Measurements from ENCODE around the gene MAP4K2. TPM values are rescaled to one million over a fixed set of nuclear protein-coding genes. Genes with fewer than 3 reads are reported as not detected.

MAP4K2 gene
- 34.0 TPM for total RNA-seq

DNA sequence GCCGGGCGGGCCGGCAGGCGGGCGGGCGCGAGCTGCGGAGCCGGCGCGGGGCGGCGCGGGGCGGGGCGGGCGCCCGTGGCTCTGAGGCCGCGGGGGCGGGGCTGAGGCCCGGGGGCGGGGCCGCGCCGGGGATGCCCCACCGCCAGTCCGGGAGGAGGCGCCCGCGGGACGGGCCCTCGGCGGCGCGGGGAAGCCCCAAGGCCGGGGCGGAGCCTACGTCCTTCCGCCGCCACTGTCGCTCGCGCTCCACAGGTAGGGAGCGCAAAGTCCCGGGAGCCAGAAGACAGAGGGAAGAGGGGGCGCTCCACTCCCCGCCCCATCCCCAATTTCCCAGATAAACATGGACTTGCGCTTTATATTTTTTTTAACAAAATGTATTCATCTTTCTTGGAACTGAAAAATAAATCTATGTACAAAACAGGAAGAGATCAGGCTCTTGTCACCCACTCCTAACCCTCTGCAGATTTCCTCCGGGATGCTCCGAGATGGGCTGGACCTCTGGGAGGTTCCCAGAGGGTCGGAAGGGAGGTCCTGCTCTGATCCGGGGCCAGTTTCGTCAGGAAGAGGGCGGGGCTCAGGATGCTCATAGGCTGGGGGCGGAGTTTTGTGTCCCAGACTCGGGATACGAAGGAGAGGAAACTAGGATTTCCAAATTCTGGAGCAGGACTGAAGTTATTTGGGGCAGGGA, at the start of gene MAP4K2:
TSS of gene MAP4K2 (minus strand) at position 57 of the 688 bp plus-strand sequence. CDS start 65 bp downstream, outside the sequence.
- Histone ChIP-seq H3K4me1 (peaks cover 8 to 18% of the 10 kb centered on the region in 2 donors), H3K4me3 (peak within 1 kb of the TSS; percentile 65 to 80), H3K27ac (peak within 1 kb of the TSS; percentile 91 to 94), H3K9me3 (no peaks in the 10 kb centered on the region), H3K27me3 (no peaks in the 10 kb centered on the region), H3K36me3 (peaks cover 8 to 29% of the 10 kb centered on the region in 2 donors)
- intact Hi-C loops (cut with DNase I) = loop anchor here (1.0 to 10.0 kb wide), 3 partner anchors 24 to 281 kb away; partner anchors contain the start of genes CDCA5 and ZFPL1
- DNase-seq (ENCODE audit: low spot score in 2 of 2) = peak; percentile 51 to 95
- TF ChIP-seq, protein P1, sequence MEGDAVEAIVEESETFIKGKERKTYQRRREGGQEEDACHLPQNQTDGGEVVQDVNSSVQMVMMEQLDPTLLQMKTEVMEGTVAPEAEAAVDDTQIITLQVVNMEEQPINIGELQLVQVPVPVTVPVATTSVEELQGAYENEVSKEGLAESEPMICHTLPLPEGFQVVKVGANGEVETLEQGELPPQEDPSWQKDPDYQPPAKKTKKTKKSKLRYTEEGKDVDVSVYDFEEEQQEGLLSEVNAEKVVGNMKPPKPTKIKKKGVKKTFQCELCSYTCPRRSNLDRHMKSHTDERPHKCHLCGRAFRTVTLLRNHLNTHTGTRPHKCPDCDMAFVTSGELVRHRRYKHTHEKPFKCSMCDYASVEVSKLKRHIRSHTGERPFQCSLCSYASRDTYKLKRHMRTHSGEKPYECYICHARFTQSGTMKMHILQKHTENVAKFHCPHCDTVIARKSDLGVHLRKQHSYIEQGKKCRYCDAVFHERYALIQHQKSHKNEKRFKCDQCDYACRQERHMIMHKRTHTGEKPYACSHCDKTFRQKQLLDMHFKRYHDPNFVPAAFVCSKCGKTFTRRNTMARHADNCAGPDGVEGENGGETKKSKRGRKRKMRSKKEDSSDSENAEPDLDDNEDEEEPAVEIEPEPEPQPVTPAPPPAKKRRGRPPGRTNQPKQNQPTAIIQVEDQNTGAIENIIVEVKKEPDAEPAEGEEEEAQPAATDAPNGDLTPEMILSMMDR (IDR thresholded peaks at IDR 0.05) = peak in 1 of 3 experiments; percentile 15

DNA sequence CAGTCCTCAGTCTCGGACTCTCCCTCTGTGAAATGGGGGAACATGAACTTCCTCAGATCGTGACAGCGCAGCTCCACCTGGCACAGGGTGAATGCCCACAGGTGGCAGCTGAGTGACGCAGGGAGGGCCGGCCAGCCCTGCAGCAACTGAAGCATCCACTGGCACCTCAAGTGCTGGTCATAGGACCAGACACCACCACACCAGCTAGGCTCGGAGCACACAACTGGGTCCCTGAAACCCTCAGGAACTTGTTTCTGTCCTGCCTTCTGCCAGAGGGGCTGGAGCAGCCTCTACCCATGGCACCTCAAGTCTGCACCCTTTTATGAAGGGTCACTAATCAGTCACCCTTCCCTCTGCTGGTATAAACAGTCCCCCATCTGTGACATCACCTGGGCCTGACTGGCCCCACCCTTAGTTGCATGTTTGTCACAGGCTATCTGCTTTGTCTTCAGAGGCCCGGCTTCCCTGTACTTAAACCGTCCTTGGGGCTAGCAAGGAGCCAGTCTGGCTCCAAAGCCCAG, 48.9 kb upstream of the MAP4K2 start:
- H3K4me1 ChIP-seq = peaks cover 44 to 51% of the 10 kb centered on the region in 2 donors
- intact Hi-C loops (cut with DNase I) = loop anchor here (10.0 kb wide), 1 partner anchor 263 kb away; the partner anchor contains the start of genes TM7SF2 and ZNHIT2

DNA sequence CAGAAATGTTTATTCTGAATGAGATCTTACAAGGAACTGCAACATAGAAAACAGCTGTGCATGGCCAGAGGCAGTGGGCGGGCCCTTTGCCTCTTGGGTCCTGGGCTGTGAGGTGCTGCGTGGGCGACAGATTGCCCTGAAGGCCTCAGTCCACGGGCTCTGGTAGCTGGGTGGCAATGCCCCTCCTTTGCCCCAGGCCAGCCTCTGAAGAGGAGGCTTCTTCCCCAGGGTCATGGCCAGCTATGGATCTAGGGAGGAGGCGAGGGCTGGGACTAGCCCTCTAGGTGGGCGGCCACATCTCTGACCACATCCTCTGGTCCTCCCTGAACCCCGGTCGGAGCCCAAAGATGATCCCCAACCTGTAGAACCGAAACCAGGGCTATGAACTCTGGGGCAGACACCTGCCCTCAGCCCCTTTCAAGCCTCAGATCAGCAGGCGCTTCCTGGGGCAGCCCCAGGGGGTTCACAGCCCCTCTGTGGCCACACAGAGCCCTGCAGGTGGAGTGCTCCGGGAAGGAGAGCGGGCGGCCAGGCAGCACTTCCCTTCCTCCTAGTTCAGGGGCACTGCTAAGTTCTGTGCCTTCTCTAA, 48.1 kb upstream of the MAP4K2 start:
- peaks cover 39 to 44% of the 10 kb centered on the region in 2 donors for H3K4me1 ChIP-seq
- intact Hi-C loops (cut with DNase I) = loop anchor here (10.0 kb wide), 1 partner anchor 264 kb away; the partner anchor contains the start of genes TM7SF2 and ZNHIT2

More for the DNA sequence above, 48.9 kb upstream of the MAP4K2 start:
- TF ChIP-seq, protein P1 (IDR thresholded peaks at IDR 0.05) = no peak
- H3K27me3 ChIP-seq = no peaks in the 10 kb centered on the region
- no peak for DNase-seq (ENCODE audit: low spot score in 2 of 2)
- no peaks in the 10 kb centered on the region for H3K9me3 ChIP-seq
- peaks cover 20 to 27% of the 10 kb centered on the region in 2 donors for H3K36me3 ChIP-seq
- peak overlapping the region; percentile 68 to 95 for H3K27ac ChIP-seq
- H3K4me3 ChIP-seq = no peak overlapping the region

DNA sequence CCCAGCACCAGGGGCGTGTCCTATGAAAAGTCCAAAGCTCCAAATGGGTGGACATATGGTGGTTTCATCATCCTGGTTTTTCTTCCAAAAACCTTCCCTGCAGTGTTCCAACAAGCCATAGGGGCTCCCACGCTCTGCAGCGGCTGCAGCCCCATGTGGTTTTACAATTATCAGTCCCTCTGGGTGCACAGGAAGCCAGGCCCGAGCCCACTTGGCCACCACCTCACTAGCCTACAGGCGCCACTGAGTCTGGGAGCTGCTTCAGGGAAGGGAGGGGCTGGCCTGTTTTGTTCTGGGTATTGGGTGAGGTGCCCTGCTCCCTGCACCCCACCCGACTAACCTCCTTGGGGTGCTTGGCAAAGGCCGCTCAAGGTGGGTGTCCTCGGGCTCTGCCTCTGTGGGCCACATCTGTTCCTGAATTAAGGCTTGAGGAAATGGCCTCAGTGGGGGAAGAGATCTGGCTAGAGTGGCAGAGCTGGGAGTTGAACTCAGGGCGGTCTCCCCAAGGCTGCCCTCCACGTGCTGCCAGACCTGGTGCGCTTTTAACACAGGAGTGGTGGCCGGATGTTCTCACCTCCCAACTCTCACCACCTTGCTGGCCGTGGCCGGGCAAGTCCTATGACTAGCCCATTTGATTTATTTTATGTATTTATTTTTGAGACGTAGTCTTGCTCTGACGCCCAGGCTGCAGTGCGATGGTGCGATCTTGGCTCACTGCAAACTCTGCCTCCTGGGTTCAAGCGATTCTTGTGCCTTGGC, 46.8 kb upstream of the MAP4K2 start:
- Histone ChIP-seq H3K27ac (peak overlapping the region; percentile 72 to 95), H3K4me3 (no peak overlapping the region), H3K9me3 (no peaks in the 10 kb centered on the region), H3K27me3 (no peaks in the 10 kb centered on the region), H3K36me3 (peaks cover 20 to 27% of the 10 kb centered on the region in 2 donors), H3K4me1 (peaks cover 28 to 32% of the 10 kb centered on the region in 2 donors)
- intact Hi-C loops (cut with DNase I) = loop anchor here (5.0 to 10.0 kb wide), 2 partner anchors 163 to 265 kb away; partner anchors contain the start of genes ARL2, TM7SF2 and ZNHIT2
- DNase-seq (ENCODE audit: low spot score in 2 of 2) = no peak
- TF ChIP-seq, protein P1 (IDR thresholded peaks at IDR 0.05) = no peak

More for the DNA sequence above, 48.1 kb upstream of the MAP4K2 start:
- no peaks in the 10 kb centered on the region for H3K27me3 ChIP-seq
- TF ChIP-seq, protein P1 (IDR thresholded peaks at IDR 0.05) = no peak
- no peaks in the 10 kb centered on the region for H3K9me3 ChIP-seq
- H3K27ac ChIP-seq = peak overlapping the region; percentile 72 to 95
- DNase-seq (ENCODE audit: low spot score in 2 of 2) = no peak
- peaks cover 20 to 27% of the 10 kb centered on the region in 2 donors for H3K36me3 ChIP-seq
- no peak overlapping the region for H3K4me3 ChIP-seq

All from ascending aorta (tissue), 2 donors.